Nephron (organoid): ENCODE results near the gene HMCN1.

ENCODE experiments used
- H3K27ac Mint-ChIP-seq, 3 experiments: 2 replicates each; pipeline ENCODE4 v1.8.0; 2020; ENCODE audit warnings: mixed read lengths in 3 of 3, mild to moderate bottlenecking in 2 of 3, moderate library complexity in 1 of 3
- H3K27me3 Mint-ChIP-seq: 2 replicates; pipeline ENCODE4 v1.8.0; 2021; ENCODE audit warnings: low read depth, mild to moderate bottlenecking, moderate library complexity, mixed read lengths
- H3K36me3 Mint-ChIP-seq: 2 replicates; pipeline ENCODE4 v1.8.0; 2020; ENCODE audit warnings: low read depth, mixed read lengths
- H3K4me1 Mint-ChIP-seq: 2 replicates; pipeline ENCODE4 v1.8.0; 2020; ENCODE audit warnings: mixed read lengths
- H3K4me3 Mint-ChIP-seq, 3 experiments: 2 replicates each; pipeline ENCODE4 v1.8.0; 2020; ENCODE audit warnings: mild to moderate bottlenecking in 3 of 3, mixed read lengths in 3 of 3, moderate library complexity in 2 of 3
- H3K9me3 Mint-ChIP-seq: 2 replicates; pipeline ENCODE4 v1.8.0; 2020; ENCODE audit warnings: mixed read lengths
- TF ChIP-seq, protein P1 (sequence below), 3 experiments: fragments of 200-600 bp; sonication (generic); IDR thresholded peaks; one replicate each; pipeline ENCODE4 v1.5.0; 2021; ENCODE audit warnings: antibody characterized with exemption in 3 of 3; ENCODE audit not compliant: unreplicated experiment in 3 of 3

The HMCN1 gene

DNA sequence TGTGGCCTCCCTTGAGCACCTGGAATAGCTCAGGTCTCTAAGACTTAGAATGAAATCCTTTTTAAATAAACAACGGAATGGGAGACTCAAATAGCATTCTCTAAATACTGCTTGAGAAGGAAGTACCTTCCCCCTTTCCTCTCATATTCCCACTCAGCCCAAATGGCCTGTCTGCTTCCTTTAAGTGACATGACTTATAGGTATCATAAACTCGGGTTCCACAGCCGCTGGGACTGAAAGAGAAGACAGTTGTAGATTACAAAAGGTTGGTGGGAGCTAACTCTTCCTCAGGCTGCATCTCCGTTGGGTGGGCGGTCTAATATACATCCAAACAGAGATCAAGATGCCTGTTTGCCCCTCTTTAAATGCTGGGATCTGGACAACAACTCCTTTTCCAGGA is 1.2 kb upstream of the HMCN1 start:
- Mint-ChIP-seq H3K27ac (peak overlapping the region; percentile 17 to 79 (median 41)), H3K36me3 (peaks cover 7% of the 10 kb centered on the region), H3K9me3 (no peaks in the 10 kb centered on the region), H3K4me3 (peak overlapping the region; percentile 51 to 69 (median 68)), H3K27me3 (no peaks in the 10 kb centered on the region), H3K4me1 (peaks cover 25% of the 10 kb centered on the region)
- TF ChIP-seq, protein P1, sequence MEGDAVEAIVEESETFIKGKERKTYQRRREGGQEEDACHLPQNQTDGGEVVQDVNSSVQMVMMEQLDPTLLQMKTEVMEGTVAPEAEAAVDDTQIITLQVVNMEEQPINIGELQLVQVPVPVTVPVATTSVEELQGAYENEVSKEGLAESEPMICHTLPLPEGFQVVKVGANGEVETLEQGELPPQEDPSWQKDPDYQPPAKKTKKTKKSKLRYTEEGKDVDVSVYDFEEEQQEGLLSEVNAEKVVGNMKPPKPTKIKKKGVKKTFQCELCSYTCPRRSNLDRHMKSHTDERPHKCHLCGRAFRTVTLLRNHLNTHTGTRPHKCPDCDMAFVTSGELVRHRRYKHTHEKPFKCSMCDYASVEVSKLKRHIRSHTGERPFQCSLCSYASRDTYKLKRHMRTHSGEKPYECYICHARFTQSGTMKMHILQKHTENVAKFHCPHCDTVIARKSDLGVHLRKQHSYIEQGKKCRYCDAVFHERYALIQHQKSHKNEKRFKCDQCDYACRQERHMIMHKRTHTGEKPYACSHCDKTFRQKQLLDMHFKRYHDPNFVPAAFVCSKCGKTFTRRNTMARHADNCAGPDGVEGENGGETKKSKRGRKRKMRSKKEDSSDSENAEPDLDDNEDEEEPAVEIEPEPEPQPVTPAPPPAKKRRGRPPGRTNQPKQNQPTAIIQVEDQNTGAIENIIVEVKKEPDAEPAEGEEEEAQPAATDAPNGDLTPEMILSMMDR (IDR thresholded peaks at IDR 0.05; ENCODE audit: unreplicated experiment in 3 of 3): no peak

DNA sequence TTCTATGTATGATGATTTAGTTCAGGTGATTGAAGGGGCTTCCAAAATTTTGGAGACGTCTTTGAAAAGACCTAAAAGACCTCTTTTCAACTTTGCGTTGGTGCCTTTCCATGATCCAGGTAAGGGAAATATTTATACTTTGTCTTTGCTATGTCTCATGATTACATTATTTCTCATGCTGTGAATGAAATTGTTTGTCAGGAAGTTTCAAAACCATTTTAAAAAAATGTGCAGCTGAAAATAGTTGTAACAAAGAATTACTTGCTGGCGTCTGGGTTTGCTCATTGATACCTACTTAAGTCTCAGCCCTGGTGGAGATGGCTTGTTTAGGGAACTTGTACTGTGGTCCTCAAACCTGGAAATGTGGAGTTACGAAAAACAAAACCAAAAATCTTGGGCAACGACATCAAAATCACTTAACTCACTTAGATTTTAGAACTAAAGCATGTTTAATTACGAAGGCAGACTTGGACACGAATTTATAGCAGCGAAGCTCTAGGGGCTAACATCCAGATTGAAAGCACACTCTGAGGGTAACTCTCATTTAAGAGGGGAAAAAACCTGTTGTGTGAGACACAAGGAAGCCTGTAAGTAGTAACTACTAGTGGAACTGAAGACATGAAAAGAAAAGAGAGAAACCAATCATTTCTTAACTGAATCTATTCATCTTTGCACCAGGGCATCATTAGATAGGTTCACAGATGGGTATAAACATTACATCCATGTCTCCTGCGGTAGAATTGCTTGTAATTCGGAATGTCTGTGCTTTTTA is 924 bp downstream of the HMCN1 start:
- peak overlapping the region; percentile 67 to 79 (median 76) for H3K27ac Mint-ChIP-seq
- peak overlapping the region; percentile 77 to 85 (median 82) for H3K4me3 Mint-ChIP-seq
- peaks cover 2% of the 10 kb centered on the region for H3K9me3 Mint-ChIP-seq
- H3K4me1 Mint-ChIP-seq: peaks cover 25% of the 10 kb centered on the region
- H3K36me3 Mint-ChIP-seq: peaks cover 20% of the 10 kb centered on the region
- no peaks in the 10 kb centered on the region for H3K27me3 Mint-ChIP-seq
- TF ChIP-seq, protein P1 (IDR thresholded peaks at IDR 0.05; ENCODE audit: unreplicated experiment in 3 of 3): no peak

DNA sequence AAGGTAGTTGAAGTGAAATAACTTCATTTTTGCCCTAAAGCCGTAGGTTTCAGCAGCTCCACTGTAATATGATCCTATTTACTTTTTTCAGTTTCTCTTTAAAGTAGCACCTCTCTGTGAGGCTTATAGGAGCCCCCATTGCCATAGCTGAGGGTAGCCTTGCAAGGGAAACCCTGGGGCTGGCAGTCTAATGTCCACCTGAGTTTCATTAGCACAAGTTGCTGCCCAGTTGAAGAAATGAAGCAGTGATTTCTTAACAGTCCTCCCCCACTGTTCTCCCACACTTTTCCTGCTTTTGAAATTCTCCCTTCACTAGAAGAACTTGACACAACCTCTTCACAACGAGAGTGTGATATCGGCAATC is 1.5 kb downstream of the HMCN1 start:
- H3K9me3 Mint-ChIP-seq: peaks cover 4% of the 10 kb centered on the region

DNA sequence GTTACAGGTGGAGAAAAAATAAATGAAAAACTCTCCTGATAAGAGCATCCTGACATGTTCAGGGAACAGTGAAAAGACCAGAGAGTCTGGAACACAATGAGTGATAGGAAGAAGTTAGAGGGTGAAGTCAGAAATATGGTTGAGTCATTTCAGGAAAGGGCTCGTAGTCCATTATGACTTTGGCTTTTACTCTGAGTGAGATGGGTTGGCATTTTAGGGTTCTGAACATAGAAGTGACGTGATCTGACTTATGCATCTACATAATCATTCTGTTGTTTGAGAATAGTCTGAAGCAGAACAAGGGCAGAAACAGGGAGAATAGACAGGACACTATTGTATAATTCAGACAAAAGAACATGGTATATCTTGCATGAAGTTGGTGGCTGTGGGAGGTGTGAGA is 5.8 kb downstream of the HMCN1 start:
- Mint-ChIP-seq H3K4me3 (no peak overlapping the region), H3K27ac (no peak overlapping the region), H3K36me3 (peaks cover 19% of the 10 kb centered on the region)

More for the DNA sequence above, 1.5 kb downstream of the HMCN1 start:
- H3K27ac Mint-ChIP-seq: peak overlapping the region; percentile 67 to 79 (median 76)
- H3K4me3 Mint-ChIP-seq: peak overlapping the region; percentile 77 to 85 (median 82)
- H3K4me1 Mint-ChIP-seq: peaks cover 25% of the 10 kb centered on the region
- TF ChIP-seq, protein P1 (IDR thresholded peaks at IDR 0.05; ENCODE audit: unreplicated experiment in 3 of 3): no peak
- no peaks in the 10 kb centered on the region for H3K27me3 Mint-ChIP-seq
- H3K36me3 Mint-ChIP-seq: peaks cover 22% of the 10 kb centered on the region

DNA sequence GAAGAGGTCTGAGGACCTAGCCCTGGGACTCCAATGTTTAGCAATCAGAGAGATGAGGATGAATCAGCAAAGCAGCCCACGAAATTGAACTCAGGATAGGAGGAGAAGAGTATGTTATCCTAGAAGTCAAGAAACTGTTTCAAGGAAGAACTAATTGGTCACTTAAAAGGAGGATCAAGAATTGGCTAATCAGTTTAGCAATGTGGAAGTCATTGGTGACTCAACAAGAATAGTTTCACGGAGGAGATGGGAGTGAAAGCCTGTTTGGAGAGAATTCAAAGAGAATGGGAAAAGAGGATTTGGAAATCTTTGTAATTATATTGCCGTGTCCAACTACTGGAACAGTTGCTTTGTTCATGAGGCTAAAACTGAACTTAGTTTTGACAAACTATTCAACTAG is 7.4 kb downstream of the HMCN1 start:
- no peaks in the 10 kb centered on the region for H3K4me1 Mint-ChIP-seq
- H3K9me3 Mint-ChIP-seq: peaks cover 4% of the 10 kb centered on the region
- TF ChIP-seq, protein P1 (IDR thresholded peaks at IDR 0.05; ENCODE audit: unreplicated experiment in 3 of 3): no peak
- no peaks in the 10 kb centered on the region for H3K27me3 Mint-ChIP-seq
- H3K27ac Mint-ChIP-seq: no peak overlapping the region
- H3K36me3 Mint-ChIP-seq: peaks cover 22% of the 10 kb centered on the region
- H3K4me3 Mint-ChIP-seq: no peak overlapping the region

More for the DNA sequence above, 5.8 kb downstream of the HMCN1 start:
- TF ChIP-seq, protein P1 (IDR thresholded peaks at IDR 0.05; ENCODE audit: unreplicated experiment in 3 of 3): no peak
- Mint-ChIP-seq H3K27me3 (no peaks in the 10 kb centered on the region), H3K9me3 (peaks cover 4% of the 10 kb centered on the region), H3K4me1 (peaks cover 10% of the 10 kb centered on the region)

DNA sequence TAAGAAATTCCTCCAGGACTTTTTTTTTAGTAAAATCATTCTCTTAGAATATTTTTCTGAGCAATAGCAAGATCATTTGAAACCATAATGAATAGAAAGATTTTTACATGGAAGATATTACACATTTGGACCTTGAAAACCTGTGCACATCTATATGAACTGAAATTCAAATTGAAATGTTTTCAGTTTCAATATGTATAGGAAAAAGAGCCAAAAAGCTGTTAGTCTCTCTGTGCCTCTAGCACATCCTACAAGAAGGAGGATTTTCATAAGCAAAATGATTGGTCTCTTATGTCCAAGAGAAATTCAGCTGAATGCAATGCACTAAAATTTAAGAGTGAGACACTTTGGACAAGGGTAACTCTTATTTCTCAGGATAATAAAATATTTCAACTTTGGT is 8.2 kb downstream of the HMCN1 start:
- Mint-ChIP-seq H3K27me3 (no peaks in the 10 kb centered on the region), H3K36me3 (peaks cover 22% of the 10 kb centered on the region), H3K4me1 (no peaks in the 10 kb centered on the region), H3K4me3 (no peak overlapping the region), H3K27ac (no peak overlapping the region), H3K9me3 (peaks cover 4% of the 10 kb centered on the region)
- TF ChIP-seq, protein P1 (IDR thresholded peaks at IDR 0.05; ENCODE audit: unreplicated experiment in 3 of 3): no peak
